Measurements from ENCODE around the gene NSG1.

NSG1 gene

GRCh38 chr4:4392501-4393183 is 5.7 kb downstream of the NSG1 start:
- peak overlapping the region; percentile 43; the same call in 1 of the 2 replicates for H3K27ac ChIP-seq
- TF ChIP-seq CTCF (conservative IDR thresholded peaks at IDR 0.05): no peak

GRCh38 chr4:4394644-4395043 is 7.7 kb downstream of the NSG1 start:
- no peak overlapping the region for H3K27ac ChIP-seq
- TF ChIP-seq CTCF (conservative IDR thresholded peaks at IDR 0.05): no peak

GRCh38 chr4:4395371-4395770 is 8.5 kb downstream of the NSG1 start:
- TF ChIP-seq CTCF (conservative IDR thresholded peaks at IDR 0.05): no peak
- no peak overlapping the region for H3K27ac ChIP-seq

GRCh38 chr4:4395849-4396627 is 9.1 kb downstream of the NSG1 start:
- no peak for TF ChIP-seq CTCF (conservative IDR thresholded peaks at IDR 0.05)
- H3K27ac ChIP-seq: no peak overlapping the region

- no peak overlapping the region for H3K27ac ChIP-seq
Observed at GRCh38 chr4:4396628-4397440, 9.9 kb downstream of the NSG1 start.

GRCh38 chr4:4397441-4397819 is 10.5 kb downstream of the NSG1 start:
- no peak for TF ChIP-seq CTCF (conservative IDR thresholded peaks at IDR 0.05)
- no peak overlapping the region for H3K27ac ChIP-seq

More at GRCh38 chr4:4396628-4397440, 9.9 kb downstream of the NSG1 start:
- no peak for TF ChIP-seq CTCF (conservative IDR thresholded peaks at IDR 0.05)

- no peak overlapping the region for H3K27ac ChIP-seq
- no peak for TF ChIP-seq CTCF (conservative IDR thresholded peaks at IDR 0.05)
Observed at GRCh38 chr4:4398430-4398829, 11.5 kb downstream of the NSG1 start.

All from VCaP (cell line).